Smooth muscle cell (in vitro differentiated cells): ENCODE results near the gene MESD. TPM values are rescaled to one million over a fixed set of nuclear protein-coding genes. Genes with fewer than 3 reads are reported as not detected.

Experiments used
- DNase-seq: peaks from one replicate; lab custom pipeline; 2025; ENCODE audit not compliant: unreplicated experiment; lab: John Stamatoyannopoulos, UW
- H2AFZ ChIP-seq: fragments of 200-600 bp; sonication (generic); 2 replicates; pipeline ENCODE4 v1.6.0; 2016; ENCODE audit warnings: antibody characterized with exemption, low read depth, mild to moderate bottlenecking
- H3F3A ChIP-seq: fragments of 200-600 bp; sonication (generic); 2 replicates; pipeline ENCODE4 v1.6.0; 2017; ENCODE audit warnings: antibody characterized with exemption, low read depth
- H3K27ac ChIP-seq: fragments of 200-600 bp; sonication (generic); 2 replicates; pipeline ENCODE4 v1.5.1; 2016; ENCODE audit warnings: low read depth, mild to moderate bottlenecking
- H3K27me3 ChIP-seq: fragments of 200-600 bp; sonication (generic); 2 replicates; pipeline ENCODE4 v1.6.1; 2016; ENCODE audit warnings: low read depth, mild to moderate bottlenecking
- H3K36me3 ChIP-seq: fragments of 200-600 bp; sonication (generic); 2 replicates; pipeline ENCODE4 v1.5.1; 2016; ENCODE audit warnings: low read depth
- H3K4me1 ChIP-seq: fragments of 200-600 bp; sonication (generic); 2 replicates; pipeline ENCODE4 v1.5.1; 2016; ENCODE audit warnings: low read depth
- H3K4me2 ChIP-seq: fragments of 200-600 bp; sonication (generic); 2 replicates; pipeline ENCODE4 v1.6.0; 2016; ENCODE audit warnings: mild to moderate bottlenecking
- H3K4me3 ChIP-seq: fragments of 200-600 bp; sonication (generic); 2 replicates; pipeline ENCODE4 v1.5.1; 2016; ENCODE audit warnings: mild to moderate bottlenecking
- H3K79me2 ChIP-seq: fragments of 200-600 bp; sonication (generic); 2 replicates; pipeline ENCODE4 v1.6.0; 2016; ENCODE audit warnings: low read depth, mild to moderate bottlenecking
- H3K9ac ChIP-seq: fragments of 200-600 bp; sonication (generic); 2 replicates; pipeline ENCODE4 v1.6.0; 2016; ENCODE audit warnings: low read depth
- H3K9me3 ChIP-seq: fragments of 200-600 bp; sonication (generic); replicated peaks from 2 replicates; pipeline ENCODE4 v1.5.1; 2016; ENCODE audit warnings: low read depth
- H4K20me1 ChIP-seq: fragments of 200-600 bp; sonication (generic); 2 replicates; pipeline ENCODE4 v1.6.0; 2016; ENCODE audit warnings: low read depth
- CTCF ChIP-seq: fragments of 200-600 bp; sonication (generic); IDR thresholded peaks from 2 replicates; pipeline ENCODE4 v1.5.1; 2017; ENCODE audit warnings: borderline replicate concordance, mild to moderate bottlenecking, antibody characterized with exemption; ENCODE audit not compliant: insufficient read depth, poor library complexity, severe bottlenecking
- WGBS: methylation state at CpG from one replicate; pipeline ENCODE4 v1.1.7; 2016; ENCODE audit warnings: low lambda C conversion rate; 5-methylcytosine and 5-hydroxymethylcytosine counted together
- polyA plus RNA-seq: library from polyadenylated mRNA; unstranded; fragments of >200 nt; fragmentation: Nextera tagmentation; extraction: Ambion mirVana; gene quantifications from 2 replicates; pipeline ENCODE4 v1.2.1, GENCODE V29; 2016
- total RNA-seq: library from RNA; depleted of rRNA; stranded (reverse); fragments of >200 nt; gene quantifications from 2 replicates; pipeline ENCODE4 v1.2.3, GENCODE V29; 2014

Gene MESD
- total and polyA plus RNA-seq, 2 experiments from 2014 or later = 20.1 to 41.4 TPM

GRCh38 chr15:80940331-80940730 is 49.3 kb downstream of the MESD start:
- H3K27ac ChIP-seq = no peak overlapping the region
- no peaks in the 10 kb centered on the region for H3K79me2 ChIP-seq
- no peaks in the 10 kb centered on the region for H3K4me1 ChIP-seq
- H2AFZ ChIP-seq = no peak overlapping the region
- H3K9ac ChIP-seq = no peak overlapping the region
- WGBS = 96% methylated on average over 4 of the region's 4 CpGs
- DNase-seq = no peak
- no peaks in the 10 kb centered on the region for H3K36me3 ChIP-seq
- peaks cover 3% of the 10 kb centered on the region for H3F3A ChIP-seq
- no peaks in the 10 kb centered on the region for H3K27me3 ChIP-seq
- H3K4me3 ChIP-seq = no peak overlapping the region
- H3K4me2 ChIP-seq = no peak overlapping the region
- no peaks in the 10 kb centered on the region for H4K20me1 ChIP-seq
- no peak for TF ChIP-seq CTCF
- H3K9me3 ChIP-seq = no peaks in the 10 kb centered on the region

- TF ChIP-seq CTCF = no peak
- no peaks in the 10 kb centered on the region for H3K27me3 ChIP-seq
- H3K27ac ChIP-seq = no peak overlapping the region
- H3K79me2 ChIP-seq = no peaks in the 10 kb centered on the region
- no peaks in the 10 kb centered on the region for H3K36me3 ChIP-seq
- no peak overlapping the region for H3K4me2 ChIP-seq
- no peak overlapping the region for H3K4me3 ChIP-seq
- no peak for DNase-seq
- H2AFZ ChIP-seq = no peak overlapping the region
- peaks cover 7% of the 10 kb centered on the region for H3F3A ChIP-seq
- H3K9ac ChIP-seq = no peak overlapping the region
- no peaks in the 10 kb centered on the region for H3K4me1 ChIP-seq
- H4K20me1 ChIP-seq = no peaks in the 10 kb centered on the region
- 97% methylated on average over 3 of the region's 3 CpGs for WGBS
- H3K9me3 ChIP-seq = no peaks in the 10 kb centered on the region
These were observed 50.4 kb downstream of the MESD start for GRCh38 chr15:80939216-80939615.

- H3K79me2 ChIP-seq = no peaks in the 10 kb centered on the region
- H3K9me3 ChIP-seq = no peaks in the 10 kb centered on the region
- no peaks in the 10 kb centered on the region for H4K20me1 ChIP-seq
- H3K4me3 ChIP-seq = no peak overlapping the region
- TF ChIP-seq CTCF = no peak
- no peak for DNase-seq
- no peak overlapping the region for H3K4me2 ChIP-seq
- H3F3A ChIP-seq = peaks cover 18% of the 10 kb centered on the region
- H3K27me3 ChIP-seq = no peaks in the 10 kb centered on the region
- H2AFZ ChIP-seq = no peak overlapping the region
- H3K27ac ChIP-seq = no peak overlapping the region
- 97% methylated on average over 12 of the region's 12 CpGs for WGBS
- H3K9ac ChIP-seq = no peak overlapping the region
- H3K4me1 ChIP-seq = no peaks in the 10 kb centered on the region
- no peaks in the 10 kb centered on the region for H3K36me3 ChIP-seq
These were observed 51.9 kb downstream of the MESD start for GRCh38 chr15:80937718-80938117.

- peaks cover 18% of the 10 kb centered on the region for H3F3A ChIP-seq
- DNase-seq = no peak
- H3K79me2 ChIP-seq = no peaks in the 10 kb centered on the region
- no peaks in the 10 kb centered on the region for H4K20me1 ChIP-seq
- H3K27ac ChIP-seq = peak overlapping the region; percentile 60
- 28% methylated on average over 16 of the region's 16 CpGs for WGBS
- H3K36me3 ChIP-seq = no peaks in the 10 kb centered on the region
- H3K4me2 ChIP-seq = peak overlapping the region; percentile 69
- H3K9me3 ChIP-seq = no peaks in the 10 kb centered on the region
- no peak overlapping the region for H2AFZ ChIP-seq
- no peaks in the 10 kb centered on the region for H3K4me1 ChIP-seq
- H3K27me3 ChIP-seq = no peaks in the 10 kb centered on the region
- TF ChIP-seq CTCF = no peak
- H3K9ac ChIP-seq = no peak overlapping the region
- H3K4me3 ChIP-seq = no peak overlapping the region
These were observed 53.1 kb downstream of the MESD start for GRCh38 chr15:80936288-80937078.
